HG02763 (cell line): Measurements from ENCODE around the gene CP.
"Not testable (repeated sequence)": the region's sequence is repeated elsewhere in the genome, so short reads cannot be mapped to it uniquely, and the experiment has no call there.

ENCODE experiments used
- ATAC-seq: cut with Tn5 transposase; IDR thresholded peaks from one replicate; pipeline ENCODE4 v1.9.1; 2021; ENCODE audit warnings: mild to moderate bottlenecking, moderate library complexity; ENCODE audit not compliant: unreplicated experiment

The CP gene

DNA sequence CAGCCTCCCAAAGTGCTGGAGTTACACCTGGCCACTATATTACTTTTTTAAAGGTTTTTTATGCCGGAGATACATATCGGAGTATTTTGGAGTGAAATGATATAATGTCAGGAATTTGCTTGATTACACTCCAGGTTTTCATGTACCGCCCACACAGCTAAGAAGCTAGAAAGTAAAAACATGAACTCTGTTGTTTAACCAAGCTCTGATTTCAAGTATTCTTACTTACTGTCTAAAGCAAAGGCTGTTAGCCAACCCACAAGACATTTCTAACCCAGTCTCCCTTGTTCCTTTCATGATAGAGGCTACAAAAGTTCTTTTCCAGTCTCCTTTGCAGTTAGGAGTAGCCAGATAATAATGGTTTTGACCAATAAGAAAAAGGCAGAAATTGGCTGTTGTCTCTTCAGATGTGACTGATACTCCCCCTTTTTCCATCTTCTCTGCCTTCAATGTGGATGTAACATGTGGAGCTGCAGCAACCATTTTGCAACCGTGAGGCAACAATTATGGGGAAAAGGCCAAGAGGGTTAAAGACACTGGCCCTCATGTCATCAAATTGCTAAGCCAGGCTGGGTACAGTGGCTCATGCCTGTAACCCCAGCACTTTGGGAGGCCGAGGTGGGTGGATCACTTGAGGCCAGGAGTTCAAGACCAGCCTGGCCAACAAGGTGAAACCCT, 6.1 kb upstream of the CP start:
- ATAC-seq, result no peak

DNA sequence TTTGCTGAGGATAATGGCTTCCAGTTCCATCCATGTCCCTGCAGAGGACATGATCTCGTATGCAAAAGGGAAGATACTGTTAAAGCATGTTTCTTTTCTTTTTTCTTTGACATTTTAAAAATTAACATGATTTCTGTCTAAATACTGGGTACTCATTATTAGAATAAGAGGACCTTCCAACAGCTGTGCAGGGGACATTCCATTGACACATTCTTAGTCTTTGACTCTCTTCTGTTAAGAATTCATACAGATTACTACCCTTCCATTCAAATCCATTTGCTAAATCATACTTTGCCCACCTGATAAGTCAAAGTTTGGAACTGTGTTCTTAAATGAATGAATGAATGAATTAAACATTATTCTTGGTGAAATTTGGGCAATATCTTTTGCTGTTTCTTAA, 5.1 kb upstream of the CP start:
- no peak for ATAC-seq

DNA sequence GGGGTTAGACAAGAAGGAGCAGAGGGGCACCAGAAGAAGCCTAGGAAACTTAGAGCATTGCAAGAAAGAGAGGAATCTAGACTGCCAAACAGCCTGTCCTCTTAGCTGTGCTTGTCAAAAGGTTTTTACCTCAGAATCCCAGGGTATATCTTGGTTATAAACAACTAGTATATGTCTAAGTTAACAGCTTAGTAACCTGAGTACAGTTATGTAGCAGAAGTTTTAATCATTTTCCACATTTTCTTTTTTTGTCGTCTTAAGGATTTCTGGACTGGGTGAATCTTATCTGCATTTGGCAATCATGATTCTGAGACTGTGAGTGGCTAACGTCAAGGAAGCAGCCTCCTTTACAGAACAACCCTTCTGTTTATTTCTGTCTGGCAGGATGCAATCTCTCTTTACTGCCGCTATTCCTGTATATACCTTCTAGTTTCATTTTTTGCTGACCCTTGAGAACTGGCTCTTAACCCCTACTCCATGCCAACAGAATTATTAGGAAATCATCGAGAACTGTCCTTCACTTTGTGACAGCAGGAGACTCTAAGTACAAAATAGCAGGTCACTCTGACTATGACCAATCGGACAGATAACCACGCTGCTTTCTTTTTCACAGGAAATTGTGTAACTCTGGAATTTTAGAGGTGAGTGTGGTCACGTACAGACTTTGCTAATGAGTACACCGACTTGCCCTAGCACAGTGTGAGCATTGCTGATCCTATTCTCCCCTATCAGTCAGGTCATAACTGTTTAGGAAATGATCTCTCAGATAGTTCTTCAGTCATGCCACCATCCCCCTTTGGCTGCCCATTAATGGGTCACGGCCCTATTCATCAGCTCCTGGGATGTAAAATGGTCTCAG, 3.3 kb upstream of the CP start:
- ATAC-seq, result peak; percentile 96

DNA sequence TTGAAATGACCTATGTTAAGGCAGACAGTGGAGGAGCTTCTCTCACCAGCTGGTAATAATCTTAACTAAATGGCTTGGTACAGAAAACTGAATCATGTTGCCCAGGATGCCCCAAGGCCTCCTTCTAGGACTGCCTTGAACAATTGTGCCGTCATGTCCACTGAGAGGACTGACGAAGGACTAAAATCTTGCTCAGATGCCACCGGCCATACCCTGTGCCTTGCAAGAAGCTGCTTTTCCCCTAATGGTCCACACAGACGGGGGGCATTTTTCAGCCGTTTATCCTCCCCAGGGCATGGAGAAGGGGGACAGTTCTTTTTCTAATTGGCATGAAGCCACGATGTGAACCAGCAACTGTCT, 1.8 kb upstream of the CP start:
- ATAC-seq, result no peak

DNA sequence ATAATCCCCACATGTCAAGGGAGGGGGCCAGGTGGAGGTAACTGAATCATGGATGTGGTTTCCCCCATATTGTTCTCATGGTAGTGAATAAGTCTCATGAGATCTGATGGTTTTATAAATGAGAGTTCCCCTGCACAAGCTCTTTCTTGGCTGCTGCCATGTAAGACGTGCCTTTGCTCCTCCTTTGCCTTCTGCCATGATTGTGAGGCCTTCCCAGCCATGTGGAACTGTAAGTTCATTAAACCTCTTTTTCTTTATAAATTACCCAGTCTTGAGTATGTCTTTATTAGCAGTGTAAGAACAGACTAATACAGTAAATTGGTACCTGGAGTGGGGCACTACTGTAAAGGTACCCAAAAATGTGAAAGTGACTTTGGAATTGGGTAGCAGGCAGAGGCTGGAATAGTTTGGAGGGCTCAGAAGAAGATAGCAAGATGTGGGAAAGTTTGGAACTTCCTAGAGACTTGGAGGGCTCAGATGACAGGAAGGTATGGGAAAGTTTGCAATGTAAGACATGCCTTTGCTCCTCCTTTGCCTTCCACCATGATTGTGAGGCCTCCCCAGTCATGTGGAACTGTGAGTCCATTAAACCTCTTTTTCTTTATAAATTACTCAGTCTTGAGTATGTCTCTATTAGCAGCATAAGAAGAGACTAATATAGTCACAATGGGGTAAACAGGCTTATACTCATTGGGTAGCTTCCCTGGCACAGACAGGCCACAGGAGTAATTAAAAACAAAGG, 2.1 kb downstream of the CP start:
- ATAC-seq, result not testable (repeated sequence)

DNA sequence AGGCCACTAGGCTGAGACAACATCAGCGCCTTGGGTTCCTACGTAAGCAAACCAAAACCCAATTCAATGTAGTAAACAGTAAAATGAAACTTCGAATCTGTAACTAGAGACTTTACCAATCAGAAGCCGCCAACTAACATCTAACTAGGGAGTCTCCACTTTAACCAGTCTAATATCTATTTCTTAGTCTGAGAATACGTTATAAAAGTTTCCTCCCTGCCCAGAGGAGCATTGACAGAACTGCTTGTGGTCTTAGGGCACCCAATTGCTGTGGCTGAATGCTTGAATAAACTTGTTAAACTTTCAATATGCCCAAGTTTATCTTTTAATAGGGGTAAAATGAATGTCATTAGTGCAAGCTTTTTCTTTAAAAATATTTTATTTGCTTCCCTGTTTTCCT, 4.3 kb downstream of the CP start:
- no peak for ATAC-seq

DNA sequence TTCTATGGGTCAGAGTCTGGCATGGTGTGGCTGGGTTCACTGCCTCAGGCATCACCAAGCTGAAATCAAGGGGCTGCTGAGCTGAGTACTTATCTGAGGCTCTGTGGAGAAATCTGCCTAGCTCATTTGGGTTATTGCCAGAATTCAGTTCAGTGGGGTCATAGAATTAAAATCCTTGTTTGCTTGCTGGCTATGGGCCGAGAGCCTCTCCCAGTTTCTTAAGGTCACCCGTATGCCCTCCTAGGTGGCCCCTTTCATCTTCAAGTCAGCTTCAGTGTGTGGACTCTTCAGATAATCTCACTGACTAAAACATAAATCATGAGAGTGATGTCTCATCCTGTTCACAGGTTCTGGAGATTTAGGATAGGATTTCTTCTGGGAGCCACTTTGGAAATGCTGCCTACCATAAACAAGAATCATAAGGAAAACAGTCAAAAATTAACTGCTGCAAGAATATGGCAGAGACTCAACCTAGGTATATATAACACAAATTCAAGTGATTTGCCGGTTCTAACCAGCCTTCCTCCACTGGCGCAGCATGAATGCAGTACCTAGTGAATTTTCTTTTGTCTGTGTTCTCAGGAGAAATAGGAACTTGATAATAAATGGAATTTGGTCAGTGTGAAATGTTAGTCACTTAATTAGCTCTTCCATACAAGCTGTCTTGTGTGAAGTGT, 5.3 kb downstream of the CP start:
- no peak for ATAC-seq

DNA sequence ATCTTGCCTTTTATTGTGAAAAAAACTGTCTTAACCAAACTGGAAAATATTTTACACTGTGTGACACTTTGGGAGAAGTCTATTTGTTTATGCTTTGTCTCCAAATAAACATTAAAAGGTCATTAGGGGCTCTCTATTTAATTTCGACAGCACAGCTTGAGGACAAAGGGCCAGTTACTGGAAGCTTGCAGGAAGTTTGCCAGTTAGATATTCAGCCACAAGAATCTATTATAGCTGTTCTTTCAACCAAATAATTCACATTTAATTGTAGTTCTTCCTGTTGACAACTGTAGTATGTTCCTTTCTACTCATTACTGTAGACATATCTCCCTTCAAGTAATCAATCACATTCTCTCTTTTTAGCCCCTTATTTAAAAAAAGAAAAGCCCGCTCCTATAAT, 6.1 kb downstream of the CP start:
- no peak for ATAC-seq

DNA sequence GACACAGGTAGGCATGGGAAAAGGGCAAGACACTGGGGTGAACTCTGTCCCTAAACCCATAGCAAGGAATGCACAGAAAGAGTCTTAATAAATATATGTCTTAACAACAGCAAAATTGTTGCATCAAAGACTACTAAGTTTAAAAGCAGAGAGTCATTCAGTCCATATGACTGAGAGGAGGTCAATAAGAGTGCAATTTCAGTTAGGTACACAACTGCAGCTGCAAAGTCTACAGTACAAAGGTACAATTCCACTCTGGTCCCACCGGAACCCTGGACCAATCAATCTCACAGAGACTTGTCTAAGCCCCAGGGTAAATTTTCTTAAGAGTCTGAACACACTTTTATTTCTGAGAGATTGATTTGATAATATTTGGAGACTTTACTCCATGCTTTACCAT, 6.9 kb downstream of the CP start:
- ATAC-seq, result no peak

DNA sequence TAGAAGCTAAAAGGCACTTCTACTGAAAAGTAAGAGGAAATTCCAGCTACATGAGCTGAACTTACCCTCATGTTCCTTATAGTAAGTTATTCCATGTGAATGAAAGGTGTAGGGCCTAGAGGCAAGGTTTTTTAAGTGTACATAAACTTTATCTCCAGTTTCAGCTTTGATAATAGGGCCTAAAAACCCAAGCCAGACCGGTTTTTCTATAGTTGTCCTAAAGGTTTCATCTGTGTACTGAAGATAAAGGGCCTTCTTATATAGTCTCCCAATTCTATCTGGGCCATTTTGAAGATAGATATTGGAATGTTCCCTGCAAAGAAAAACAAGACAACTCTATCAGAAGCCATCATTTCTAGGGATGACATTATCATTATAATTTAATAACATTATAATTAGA, 9.2 kb downstream of the CP start:
- no peak for ATAC-seq

DNA sequence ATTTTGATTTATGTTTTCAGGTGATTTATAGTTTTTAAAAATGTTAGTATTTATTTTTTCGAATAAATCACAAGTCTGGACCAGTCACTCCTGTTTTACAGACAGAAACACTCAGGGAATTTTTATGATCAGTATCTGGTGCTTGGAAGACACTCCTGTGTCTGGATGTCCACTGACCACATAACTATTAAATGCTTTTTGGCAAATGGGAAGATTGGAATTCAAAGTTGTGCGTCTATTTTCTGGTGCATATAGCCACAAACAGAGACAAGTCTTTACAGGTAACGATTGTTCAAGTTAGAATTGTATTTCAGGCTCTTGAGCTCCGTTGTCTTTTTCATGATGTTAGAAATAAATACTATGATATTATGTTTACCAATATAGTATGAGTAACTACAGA, 12.2 kb downstream of the CP start:
- ATAC-seq, result no peak

DNA sequence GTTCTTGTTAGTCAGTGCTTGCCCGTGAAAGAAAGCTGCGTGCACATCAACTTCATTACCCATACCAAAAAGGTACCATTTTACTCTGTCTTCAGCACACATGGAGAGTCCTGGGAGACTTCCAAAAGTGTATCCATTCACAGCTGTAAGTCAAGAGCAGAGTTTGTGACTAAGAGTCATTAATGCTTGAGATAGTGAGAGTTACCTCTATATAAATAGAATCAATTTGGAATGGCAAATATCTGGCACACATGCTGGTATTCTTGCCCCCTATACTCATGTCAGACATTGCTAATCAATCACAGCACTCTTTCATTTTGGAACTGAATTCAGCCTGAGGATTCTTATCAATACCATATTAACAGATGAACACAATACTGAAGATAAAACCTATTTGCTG, 14.2 kb downstream of the CP start:
- ATAC-seq, result no peak

DNA sequence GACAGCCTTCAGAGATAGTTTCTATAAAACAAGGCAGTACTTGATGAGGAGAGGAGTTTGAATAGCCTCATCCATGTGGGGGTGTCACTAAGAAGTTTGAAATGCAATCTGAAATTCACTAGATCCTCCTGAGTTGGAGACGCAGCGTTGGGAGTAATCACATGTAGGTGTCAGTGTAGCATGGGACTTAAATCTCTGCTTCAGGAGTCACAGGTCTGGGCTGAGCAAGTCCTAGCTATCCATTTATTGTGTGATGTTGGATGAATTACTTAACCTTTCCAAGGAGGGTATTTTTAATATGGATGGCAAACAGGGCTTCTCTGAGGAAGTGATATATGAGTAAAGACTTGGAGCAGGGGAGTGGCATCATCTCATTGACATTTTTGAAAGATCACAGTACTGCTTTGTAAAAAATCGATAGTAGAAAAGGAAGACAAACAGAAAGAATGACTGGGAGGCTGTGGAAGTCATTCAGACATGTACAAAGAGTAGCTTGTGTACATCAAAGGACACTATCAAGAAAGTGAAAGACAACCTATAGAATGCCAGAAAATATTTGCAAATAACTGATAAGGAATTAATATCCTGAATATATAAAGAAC, 17.1 kb downstream of the CP start:
- no peak for ATAC-seq

DNA sequence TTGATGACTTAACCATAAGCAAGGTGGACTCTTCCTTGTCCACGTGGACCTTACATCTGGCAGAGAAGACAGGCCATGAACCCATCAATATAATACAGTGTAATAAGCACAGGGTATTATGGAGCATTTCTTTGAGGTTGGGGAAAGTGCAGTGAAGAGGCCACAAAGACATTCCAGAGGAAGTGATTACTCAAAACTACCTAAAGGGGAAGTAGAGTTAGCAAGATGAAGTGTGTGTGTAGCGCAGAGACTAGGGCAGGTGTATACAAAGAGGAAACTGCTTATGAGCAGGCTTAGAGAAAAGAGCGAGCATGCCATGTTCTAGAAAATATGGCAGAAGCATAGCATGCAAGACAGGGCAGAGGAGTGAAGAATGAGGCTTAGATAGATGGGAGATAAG, 17.9 kb downstream of the CP start:
- ATAC-seq, result peak; percentile 96

DNA sequence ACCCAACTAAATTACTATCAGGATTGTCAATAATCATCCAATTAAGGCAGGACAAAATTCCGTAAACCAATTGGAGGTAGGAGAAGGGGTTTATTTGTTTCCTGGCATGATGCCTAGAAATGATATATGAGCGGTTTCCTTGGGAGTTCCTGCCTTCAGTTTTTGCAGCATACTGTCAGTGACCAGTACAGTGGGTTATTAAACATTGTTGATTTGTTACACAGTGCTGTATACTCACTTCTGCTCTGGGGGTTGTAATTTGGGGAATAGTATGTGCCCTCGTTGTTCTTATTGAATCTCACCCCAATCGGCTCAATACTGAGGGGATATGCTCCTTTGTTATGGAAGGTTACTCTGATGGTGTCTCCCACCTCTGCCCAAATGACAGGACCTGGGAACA, 22.2 kb downstream of the CP start:
- no peak for ATAC-seq

DNA sequence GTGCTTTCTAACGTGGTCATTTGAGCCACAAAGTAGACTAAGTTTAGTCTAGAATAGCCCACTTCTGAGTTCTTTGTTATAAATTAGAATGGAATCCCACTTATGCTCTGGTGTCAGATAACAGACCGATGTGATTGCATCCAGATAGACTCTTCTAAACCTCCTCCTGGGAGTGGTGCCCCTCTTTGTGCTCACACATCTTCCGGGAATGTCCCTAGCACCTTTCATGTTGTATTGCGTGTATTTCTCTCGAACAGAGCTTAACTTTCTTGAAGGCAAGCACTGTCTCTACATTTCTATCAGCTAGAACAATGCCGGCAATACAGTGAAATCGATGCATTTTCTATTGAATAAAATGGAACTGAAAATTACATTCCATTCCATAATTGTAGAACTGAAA, 23.0 kb downstream of the CP start:
- no peak for ATAC-seq

DNA sequence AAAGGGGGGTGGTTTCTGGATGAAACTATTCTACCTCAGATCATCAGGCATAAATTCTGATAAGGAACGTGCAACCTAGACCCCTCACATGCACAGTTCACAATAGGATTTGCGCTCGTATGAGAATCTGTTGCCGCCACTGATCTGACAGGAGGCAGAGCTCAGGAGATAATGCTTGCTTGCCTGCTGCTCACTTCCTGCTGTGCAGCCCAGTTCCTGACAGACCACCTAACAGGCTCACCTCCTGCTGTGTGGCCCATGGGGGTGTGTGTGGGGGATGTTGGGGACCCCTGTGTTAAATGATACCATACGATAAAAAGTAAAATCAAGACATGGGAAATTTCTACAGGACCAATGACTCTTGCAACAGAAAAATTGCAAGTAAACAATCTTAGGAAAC, 24.0 kb downstream of the CP start:
- no peak for ATAC-seq

DNA sequence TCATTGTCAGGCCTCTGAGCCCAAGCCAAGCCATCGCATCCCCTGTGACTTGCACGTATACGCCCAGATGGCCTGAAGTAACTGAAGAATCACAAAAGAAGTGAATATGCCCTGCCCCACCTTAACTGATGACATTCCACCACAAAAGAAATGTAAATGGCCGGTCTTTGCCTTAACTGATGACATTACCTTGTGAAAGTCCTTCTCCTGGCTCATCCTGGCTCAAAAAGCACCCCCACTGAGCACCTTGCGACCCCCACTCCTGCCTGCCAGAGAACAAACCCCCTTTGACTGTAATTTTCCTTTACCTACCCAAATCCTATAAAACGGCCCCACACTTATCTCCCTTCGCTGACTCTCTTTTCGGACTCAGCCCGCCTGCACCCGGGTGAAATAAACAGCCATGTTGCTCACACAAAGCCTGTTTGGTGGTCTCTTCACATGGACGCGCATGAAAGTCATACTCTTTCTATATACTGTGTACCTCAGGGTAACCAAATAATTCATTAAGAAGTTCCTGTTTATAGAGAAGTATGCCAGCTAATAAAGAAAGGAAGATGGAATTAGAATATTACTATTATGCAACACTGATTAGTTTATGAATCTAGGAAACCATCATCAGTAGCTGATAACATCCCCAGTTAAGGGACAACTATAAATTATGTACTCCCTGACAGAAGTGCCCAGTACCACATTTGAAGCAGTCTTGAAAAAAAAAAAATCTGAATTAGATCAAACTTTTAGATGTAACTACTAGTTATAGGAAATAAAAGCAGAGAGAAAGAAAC, 24.6 kb downstream of the CP start:
- not testable (repeated sequence) for ATAC-seq

DNA sequence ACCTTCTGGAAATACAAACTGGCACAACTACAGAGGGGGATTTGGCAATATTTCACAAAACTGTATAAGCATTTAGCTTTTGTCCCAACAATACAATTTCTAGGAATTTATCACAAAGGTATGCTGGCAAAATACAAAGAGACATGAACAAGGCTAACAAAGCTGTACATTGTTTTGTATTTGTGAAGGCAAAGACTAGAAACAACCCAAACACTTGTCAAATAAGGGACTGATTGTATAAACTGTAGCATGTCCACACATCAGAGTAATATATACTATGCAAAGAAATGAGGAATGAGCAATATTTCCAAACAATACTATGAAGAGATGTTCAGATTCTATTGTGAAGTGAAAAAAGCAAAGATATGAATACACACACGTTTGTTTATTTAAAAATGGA, 26.4 kb downstream of the CP start:
- no peak for ATAC-seq

DNA sequence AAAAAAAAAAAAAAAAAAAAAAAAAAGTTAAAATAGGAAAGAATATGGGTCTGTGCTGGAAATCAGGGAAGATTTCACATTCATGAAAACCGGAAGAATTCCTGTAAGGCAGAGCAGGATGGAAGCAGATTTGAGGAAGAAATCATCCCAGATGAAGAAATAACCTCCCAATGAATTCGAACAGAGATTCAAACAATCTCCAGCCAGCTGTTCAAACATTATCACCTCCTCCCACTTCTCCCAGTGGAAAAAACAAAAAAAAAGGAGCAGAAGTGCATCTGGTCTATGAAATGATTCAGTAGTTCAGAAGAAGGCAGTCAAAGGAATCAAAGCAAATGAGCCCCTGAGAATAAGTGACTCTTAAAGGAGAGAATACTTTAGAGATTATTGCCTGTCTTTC, 33.1 kb downstream of the CP start:
- ATAC-seq, result no peak
